Testis (tissue), 3 donors: ENCODE data around the gene RHBDL2. TPM values are rescaled to one million over a fixed set of nuclear protein-coding genes. Genes with fewer than 3 reads are reported as not detected.
A peak's percentile ranks its signal among the peaks of the same experiment; 100 is the strongest.

Experiments used
- DNase-seq: peaks from one replicate; pipeline ENCODE4 v3.0.0-alpha.2; 2019
- H3K27ac ChIP-seq, 2 donors: fragments of 200-600 bp; sonication (generic); one replicate each; pipeline ENCODE4 v1.5.1; 2019
- H3K27me3 ChIP-seq: fragments of 200-600 bp; sonication (generic); one replicate; pipeline ENCODE4 v1.5.1; 2019
- H3K36me3 ChIP-seq: fragments of 200-600 bp; sonication (generic); one replicate; pipeline ENCODE4 v1.5.1; 2017; ENCODE audit warnings: low read depth; ENCODE audit errors: missing control alignments
- H3K4me1 ChIP-seq: fragments of 200-600 bp; sonication (generic); one replicate; pipeline ENCODE4 v1.5.1; 2019
- H3K4me3 ChIP-seq, 2 donors: fragments of 200-600 bp; sonication (generic); one replicate each; pipeline ENCODE4 v1.5.1; 2017 to 2019
- H3K9me3 ChIP-seq: fragments of 200-600 bp; sonication (generic); one replicate; pipeline ENCODE4 v1.5.1; 2017
- CTCF ChIP-seq, 3 experiments: fragments of 450-650 bp in 2 of 3; fragments of 200-600 bp in 1 of 3; sonication (generic) in 1 of 3; IDR thresholded peaks; one replicate each; pipeline ENCODE4 v1.5.1; 2016 to 2019; ENCODE audit warnings: antibody characterized with exemption in 3 of 3, mild to moderate bottlenecking in 2 of 3, moderate library complexity in 1 of 3
- POLR2A ChIP-seq: fragments of 450-650 bp; IDR thresholded peaks from one replicate; pipeline ENCODE4 v1.6.1; 2017; ENCODE audit warnings: antibody characterized with exemption, mild to moderate bottlenecking, moderate library complexity
- WGBS, 2 donors: methylation state at CpG; one replicate each; pipeline ENCODE4 v1.1.5; 2018; 5-methylcytosine and 5-hydroxymethylcytosine counted together
- intact Hi-C: fragments of 100-400 bp; cut with DNase I; formaldehyde crosslinking; loops from one replicate; pipeline ENCODE4 v1.15.1; 2023; ENCODE audit warnings: low total_unique reads
- polyA plus RNA-seq: library from polyadenylated mRNA; stranded (reverse); fragments of 350-450 nt; fragmentation: Illumina TruSeq; extraction: RNeasy Lipid Tissue Mini Kit (QIAGEN cat#74804); gene quantifications from one replicate; pipeline ENCODE4 v1.2.3, GENCODE V29; 2014; ENCODE audit warnings: low read depth, low replicate concordance; ENCODE audit not compliant: insufficient read depth
- total RNA-seq, 2 donors: library from RNA; depleted of rRNA; stranded (reverse); fragments of >200 nt; gene quantifications; one replicate each; pipeline ENCODE4 v1.2.3, GENCODE V29; 2016

The RHBDL2 gene
- total and polyA plus RNA-seq, 3 donors from 2014 or later: 10.8 to 16.5 (median 15.1) TPM

DNA sequence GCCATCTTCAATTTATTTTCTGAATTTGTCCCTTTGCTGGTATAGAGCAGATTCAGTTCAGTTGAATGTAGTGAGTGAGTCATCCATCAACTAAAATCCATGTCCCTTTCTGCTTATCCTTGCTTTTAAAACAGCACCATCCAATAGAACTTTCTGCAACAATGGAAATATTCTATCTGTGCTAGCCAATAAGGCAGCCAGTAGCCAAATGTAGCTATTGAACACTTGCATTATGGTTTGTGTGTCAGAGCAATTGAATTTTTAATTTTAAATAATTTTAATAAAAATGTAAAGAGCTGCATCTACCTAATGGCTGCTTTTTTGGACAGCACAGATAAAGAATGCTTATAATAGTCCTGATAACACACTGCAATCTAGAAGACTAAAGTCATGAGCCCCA lies 60.1 kb downstream of the RHBDL2 start, which contains the start of gene GJA9:
TSS of gene GJA9 (minus strand) at position 101 of the 400 bp plus-strand sequence. CDS start 5,489 bp downstream, outside the sequence.
- Histone ChIP-seq H3K36me3 (no peaks in the 10 kb centered on the region), H3K27ac (no peak within 1 kb of the TSS), H3K4me1 (no peaks in the 10 kb centered on the region), H3K4me3 (no peak within 1 kb of the TSS), H3K27me3 (no peaks in the 10 kb centered on the region), H3K9me3 (no peaks in the 10 kb centered on the region)
- intact Hi-C loops: no loop called here
- no peak for DNase-seq
- TF ChIP-seq CTCF (IDR thresholded peaks at IDR 0.05) (no peak), POLR2A (no peak)

- WGBS, 2 donors: 77 to 87% methylated on average over 2 of the region's 2 CpGs
- TF ChIP-seq CTCF (IDR thresholded peaks at IDR 0.05) (no peak), POLR2A (no peak)
Measured at GRCh38 chr1:38875811-38876210, 65.8 kb downstream of the RHBDL2 start.

DNA sequence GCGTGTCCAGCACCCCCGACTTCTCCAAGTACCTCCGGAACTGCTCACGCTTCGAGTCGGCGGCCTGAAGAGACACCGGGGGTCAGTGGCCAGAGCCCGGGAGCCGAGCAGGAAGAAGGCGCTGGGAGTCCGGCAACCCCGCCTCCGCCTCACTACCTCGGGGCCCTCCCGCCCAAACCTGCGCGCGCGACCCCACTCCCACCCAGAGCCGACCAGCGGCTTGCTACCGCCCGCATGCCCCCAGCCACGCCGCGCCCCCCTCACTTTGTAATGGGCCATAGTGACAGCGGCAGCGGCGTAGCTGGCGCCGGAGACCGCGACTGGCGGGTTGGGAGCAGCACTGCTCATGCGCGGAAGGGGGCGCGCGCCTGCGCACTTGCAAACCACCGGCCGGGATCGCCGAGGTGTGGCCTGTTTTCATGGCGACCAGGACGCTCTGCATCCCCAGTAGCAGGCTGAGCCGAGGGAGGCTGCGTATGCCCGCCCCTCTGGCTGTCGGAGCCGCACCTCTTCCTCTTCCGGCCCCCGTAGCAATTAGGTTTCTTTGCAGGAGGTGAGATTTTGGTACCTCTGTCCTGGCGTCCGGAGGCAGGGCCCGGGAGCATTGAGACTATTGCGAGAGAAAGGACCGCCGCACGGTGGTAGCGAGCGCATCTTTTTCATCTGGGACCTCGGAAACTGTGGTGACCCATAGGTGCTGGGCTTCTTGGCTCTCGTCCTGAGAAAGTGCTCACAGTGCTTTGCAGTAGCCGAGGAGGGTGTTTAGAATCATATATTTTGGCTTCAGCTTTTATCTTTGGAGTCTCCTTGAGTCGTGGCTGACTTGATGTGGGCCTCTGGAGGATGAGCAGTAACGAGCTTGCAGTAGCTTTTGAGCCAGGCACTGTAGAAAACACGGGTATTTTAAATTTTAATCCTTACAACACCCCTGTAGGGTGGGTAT lies 68.3 kb downstream of the RHBDL2 start, which contains the start of gene MYCBP:
TSS of gene MYCBP (minus strand) at position 322 of the 943 bp plus-strand sequence. CDS start at position 279, 43 bp downstream.
- Histone ChIP-seq H3K4me3 (peak within 1 kb of the TSS; percentile 78 to 89), H3K27ac (peak within 1 kb of the TSS; percentile 51 to 55), H3K4me1 (peaks cover 5% of the 10 kb centered on the region), H3K9me3 (no peaks in the 10 kb centered on the region), H3K36me3 (no peaks in the 10 kb centered on the region), H3K27me3 (no peaks in the 10 kb centered on the region)
- peak; percentile 96 for DNase-seq
- intact Hi-C loops: no loop called here
- WGBS, 2 donors: 0% methylated on average over 17 to 69 of the region's 69 CpGs
- peak in 2 of 3 experiments; percentile 13 to 31 for TF ChIP-seq CTCF (IDR thresholded peaks at IDR 0.05)
- TF ChIP-seq POLR2A: no peak

More at GRCh38 chr1:38875811-38876210, 65.8 kb downstream of the RHBDL2 start:
- peaks cover 5% of the 10 kb centered on the region for H3K4me1 ChIP-seq
- H3K4me3 ChIP-seq: no peak overlapping the region
- H3K36me3 ChIP-seq: no peaks in the 10 kb centered on the region
- H3K27ac ChIP-seq: no peak overlapping the region
- DNase-seq: no peak
- intact Hi-C loops: no loop called here
- no peaks in the 10 kb centered on the region for H3K27me3 ChIP-seq
- no peaks in the 10 kb centered on the region for H3K9me3 ChIP-seq

DNA sequence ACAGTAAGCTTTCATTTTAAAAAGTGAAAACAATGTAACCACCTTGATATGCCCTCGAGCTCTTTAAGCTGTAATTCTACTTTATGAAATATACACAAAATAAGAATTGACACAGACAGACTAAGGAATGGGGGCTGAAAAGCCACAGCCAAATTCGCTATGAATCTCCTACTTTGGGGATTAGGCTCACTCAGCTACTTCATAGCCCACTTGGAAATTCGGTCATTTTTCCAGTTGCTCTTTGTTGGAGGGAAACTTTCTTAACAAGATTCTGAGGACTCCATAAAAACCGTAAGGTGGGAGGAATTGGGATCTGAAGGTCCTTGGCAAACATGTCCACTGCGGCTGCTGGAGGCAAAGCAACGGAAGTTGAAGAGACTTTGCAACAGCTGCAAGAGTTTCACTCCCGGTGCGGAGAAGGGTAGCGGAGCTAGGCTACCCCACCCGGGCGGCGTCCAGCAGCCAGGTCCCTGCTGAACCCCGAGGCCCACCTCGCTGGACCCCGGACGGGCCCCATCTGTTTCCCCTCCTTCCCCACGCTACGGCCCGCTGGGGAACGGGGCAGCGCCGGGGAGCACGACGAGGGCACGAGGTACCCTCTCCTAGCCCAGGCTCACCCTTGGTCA lies 69.1 kb downstream of the RHBDL2 start:
- no peaks in the 10 kb centered on the region for H3K36me3 ChIP-seq
- WGBS, 2 donors: 3 to 8% methylated on average over 14 to 25 of the region's 25 CpGs
- H3K4me3 ChIP-seq: peak overlapping the region; percentile 78 to 89
- intact Hi-C loops: no loop called here
- H3K27ac ChIP-seq: peak overlapping the region; percentile 51 to 55
- H3K4me1 ChIP-seq: peaks cover 5% of the 10 kb centered on the region
- DNase-seq: no peak
- H3K27me3 ChIP-seq: no peaks in the 10 kb centered on the region
- TF ChIP-seq CTCF (IDR thresholded peaks at IDR 0.05) (no peak), POLR2A (no peak)
- no peaks in the 10 kb centered on the region for H3K9me3 ChIP-seq
